HG03439 (cell line): Measurements from ENCODE around the gene KLHDC10.
"Not testable (repeated sequence)": the region's sequence is repeated elsewhere in the genome, so short reads cannot be mapped to it uniquely, and the experiment has no call there.

Experiments
- ATAC-seq: cut with Tn5 transposase; IDR thresholded peaks from one replicate; pipeline ENCODE4 v1.9.1; 2021; ENCODE audit warnings: mild to moderate bottlenecking, moderate library complexity; ENCODE audit not compliant: unreplicated experiment

The KLHDC10 gene

DNA sequence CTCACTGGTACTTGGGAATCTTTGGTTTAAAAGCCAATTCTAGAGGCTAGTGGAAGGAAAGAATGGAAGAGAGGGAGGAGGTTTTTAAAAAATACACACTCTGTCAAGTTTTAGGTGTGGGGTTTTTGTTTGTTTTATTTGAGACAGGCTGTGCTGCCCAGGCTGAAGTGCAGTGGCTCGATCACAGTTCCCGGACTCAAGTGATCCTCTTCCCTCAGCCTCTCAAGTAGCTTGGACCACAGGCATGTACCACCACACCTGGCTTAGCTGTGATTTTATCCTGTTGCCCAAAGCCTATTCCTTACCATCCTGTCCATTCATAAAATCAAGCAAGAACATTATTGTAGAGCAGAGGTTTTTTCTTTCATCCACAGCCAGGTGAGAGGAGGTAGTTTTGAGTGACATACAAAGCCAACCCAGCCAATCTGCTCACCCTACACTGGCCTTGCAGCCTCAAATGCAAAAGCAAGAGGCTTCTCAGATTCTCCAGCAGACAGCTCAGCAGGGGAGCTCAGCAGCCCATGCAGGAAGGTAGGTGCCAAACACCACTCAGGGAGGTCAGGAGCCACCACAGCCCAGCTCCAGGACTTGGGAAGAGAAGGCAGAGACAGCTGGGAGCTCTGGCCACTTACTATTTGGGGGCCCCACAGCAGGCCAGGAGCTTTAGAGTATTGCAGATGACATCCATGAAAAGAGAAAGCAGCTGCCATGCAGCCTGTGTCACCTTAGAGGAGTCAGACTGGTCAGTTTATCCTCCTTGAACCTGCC, 69.0 kb downstream of the KLHDC10 start:
- ATAC-seq, result no peak

DNA sequence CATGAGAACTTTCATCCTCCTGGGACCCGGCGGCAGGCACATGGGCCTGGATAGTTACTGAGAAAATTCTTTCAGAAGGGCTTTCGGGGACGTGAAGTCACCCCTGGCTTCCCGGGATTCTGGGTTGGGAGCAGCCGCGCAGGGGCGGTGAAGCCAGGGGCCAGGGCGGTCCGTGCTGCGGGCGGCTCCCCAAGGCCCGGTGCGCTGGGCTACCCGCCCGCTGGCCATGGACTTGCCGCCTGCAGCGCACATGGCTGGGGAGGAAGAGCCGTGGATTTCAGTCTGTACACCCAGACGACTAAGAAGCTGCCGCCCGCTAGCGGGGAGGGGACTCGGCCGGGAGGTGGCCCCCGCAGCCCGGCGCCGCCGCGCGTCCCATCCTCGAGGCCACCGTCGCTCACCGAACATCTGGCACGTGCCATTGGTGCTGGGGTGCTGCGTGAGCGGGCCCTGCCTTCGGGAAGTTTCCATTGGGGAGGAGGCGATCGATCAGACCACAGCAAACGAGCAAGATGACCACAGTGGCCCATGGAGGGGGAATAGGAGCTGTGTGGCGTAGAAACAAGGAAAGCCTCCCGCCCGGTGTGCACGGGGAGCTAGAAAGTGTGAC, 70.3 kb downstream of the KLHDC10 start:
- no peak for ATAC-seq

DNA sequence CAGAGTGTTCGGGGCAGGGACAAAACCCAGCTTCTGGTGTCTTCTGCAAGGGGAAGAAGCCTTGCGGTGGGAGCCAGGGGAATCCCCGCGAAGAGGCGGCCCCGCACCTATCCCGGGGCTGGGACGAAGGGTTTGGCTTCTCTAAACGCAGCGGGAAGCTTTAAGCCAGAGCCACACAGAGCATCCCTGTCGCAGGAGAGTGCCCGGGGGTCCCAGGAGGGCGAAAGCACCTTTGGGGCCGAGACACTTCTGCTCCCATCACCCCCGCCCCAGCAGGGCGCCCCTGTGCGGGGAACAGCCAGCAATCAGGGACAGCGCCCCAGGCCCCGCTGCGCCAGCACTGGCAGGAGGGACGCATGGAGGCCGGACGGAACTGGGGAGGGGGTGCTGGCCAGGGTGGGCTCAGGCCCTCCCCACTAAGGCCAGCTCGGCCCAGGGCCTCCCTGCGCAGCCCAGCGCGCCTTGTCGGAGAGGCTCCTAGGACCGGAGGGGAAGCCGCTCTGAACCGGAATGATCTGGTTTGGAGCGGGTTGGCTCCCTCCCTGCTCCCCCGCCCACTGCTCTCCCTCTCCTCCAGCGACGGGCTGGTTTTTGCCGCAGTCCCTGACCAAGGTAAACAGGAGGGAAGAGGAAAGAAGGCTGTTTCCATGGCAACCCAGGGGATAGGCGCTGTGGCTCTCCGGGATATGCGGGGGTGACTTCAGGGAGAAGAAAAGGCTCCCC, 71.0 kb downstream of the KLHDC10 start:
- ATAC-seq, result no peak

DNA sequence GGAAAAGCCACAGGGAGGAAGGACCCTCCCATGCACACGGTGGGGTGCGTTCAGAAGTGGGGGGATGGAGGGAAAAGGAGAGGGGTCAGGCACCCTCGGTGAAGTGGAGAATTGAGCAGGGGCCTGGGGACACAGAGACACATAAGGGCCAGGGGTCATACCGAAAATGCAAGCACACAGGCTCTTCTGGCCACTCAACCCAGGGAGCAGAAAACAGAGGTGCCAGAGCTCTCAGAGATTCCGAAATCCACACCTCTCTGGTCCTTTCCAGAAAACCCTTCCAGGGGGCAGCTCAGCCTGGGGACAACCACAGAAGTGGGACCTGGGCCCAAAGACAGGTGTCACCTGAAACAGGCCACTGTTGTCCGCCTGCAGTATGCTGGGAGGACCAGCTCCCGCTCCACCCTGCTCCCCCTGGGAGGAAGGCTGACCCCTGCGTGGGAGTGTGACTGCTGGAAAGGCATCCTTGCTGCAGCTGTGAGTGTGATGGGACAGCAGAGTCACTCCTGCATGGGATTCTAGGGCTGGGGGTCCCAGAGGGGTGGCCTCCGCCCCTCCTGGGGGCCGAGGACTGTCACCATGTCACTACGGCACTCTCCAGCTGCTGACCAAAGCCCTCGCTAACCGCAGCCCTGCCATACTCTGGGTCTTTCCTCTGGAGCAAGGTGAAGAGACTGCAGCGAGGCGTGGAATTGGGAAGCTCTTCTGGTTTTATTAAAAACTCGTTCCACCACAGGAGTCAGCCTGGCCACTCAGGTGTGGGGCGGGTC, 71.7 kb downstream of the KLHDC10 start:
- ATAC-seq, result no peak

DNA sequence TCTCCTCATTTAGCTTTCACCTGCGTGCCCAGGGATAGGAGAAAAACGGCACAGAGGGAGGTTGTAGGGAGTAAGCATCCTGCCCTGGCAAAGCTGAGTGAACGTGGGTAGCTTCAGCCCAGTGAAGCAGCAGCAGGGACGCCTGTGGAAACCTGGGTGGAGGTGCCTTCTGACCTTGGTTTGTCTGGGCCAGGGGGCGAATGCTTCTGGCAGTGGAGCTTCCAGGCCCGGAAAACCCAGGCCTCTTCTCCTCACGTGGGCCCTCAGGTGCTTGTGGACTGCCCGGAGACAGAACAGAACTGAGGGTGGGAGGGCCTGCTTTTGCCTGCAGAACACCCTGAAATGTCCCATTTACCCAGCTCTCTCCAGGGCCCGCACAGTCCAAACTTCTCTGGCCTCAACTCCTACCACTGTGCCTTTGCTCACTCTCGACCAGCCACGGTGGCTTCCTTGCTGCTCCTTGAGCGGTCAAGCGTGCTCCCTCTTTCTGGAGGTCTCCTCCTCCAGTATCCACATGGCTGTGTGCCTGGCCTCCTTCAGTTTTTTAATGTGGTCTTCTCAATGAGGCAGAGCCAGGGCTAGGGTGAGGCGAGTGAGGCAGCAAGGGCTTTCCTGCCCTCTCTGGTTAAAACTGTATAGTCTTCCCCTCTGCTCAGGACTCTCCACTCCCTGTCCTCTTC, 72.5 kb downstream of the KLHDC10 start:
- no peak for ATAC-seq

DNA sequence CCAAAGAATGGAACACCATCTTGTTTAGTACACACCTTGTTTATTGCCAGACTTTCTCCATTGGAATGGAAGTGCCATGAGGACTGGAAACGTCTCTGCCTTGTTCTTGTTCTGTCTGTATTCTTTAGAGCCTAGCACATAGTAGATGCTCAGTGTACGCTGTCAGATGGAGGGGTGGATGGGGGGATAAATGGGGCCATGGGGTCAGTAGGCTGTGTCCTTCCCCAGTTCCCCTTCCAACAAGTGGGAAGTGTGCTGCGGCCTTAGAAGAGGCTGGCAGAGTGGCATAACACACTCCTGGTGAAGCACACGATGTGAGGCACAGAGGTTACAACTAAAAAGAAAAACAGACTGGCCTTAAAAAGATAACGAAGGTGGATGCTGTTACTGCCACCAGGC, 73.0 kb downstream of the KLHDC10 start:
- ATAC-seq, result no peak

DNA sequence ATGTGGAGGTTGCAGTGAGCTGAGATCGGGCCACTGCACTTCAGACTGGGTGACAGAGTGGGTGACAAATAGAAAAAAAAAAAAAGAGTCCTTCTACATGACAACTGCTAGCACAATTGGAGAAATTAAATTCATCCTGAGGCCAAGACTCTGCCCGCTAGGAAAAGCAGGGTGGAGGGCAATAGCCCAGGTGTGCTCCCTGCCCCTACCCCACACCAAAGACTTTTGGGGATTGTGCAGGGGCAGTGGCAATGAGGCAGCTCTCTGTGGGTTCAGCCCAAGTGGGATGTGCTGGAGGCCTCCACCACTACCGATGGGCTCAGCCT, 73.6 kb downstream of the KLHDC10 start:
- no peak for ATAC-seq

DNA sequence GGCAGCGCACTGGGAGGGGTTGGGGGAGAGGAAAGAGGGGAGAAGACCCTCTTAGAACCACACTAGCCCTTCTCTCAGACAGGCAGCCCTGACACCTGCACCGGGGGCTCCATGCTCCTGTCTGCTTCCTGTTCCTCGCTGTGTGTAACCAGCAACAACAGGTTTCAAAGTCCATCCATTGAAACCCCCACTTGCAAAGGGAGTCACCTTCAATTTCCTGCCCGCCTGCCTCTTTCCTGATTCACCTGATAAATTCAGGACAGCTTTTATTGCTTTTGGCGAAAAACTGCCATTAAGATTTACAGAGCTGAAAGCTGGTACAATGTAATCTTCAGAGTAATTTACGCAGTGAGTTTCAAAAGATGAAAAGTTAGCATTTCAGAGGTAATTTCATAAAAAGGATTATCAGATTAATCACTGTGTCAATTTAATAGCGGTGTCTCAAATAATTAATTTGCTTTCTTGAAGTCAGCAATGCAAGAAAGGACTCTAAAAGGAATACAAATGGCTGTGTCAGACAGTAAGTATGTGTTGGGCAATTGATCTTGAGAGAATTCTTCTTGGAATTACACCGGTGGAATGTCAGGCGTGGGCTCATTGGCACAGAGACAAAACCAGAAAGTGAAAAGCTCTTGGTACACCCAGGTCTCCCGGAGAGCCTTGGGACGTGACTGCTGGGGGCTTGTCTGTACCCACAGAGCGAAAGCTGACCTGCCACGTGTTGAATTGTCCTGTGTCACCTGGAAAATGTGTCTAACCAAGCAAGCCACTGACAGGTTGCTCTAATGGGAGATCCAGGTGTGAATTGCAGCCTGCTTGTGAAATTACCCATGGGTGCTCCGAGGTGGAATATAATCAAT, 74.2 kb downstream of the KLHDC10 start:
- no peak for ATAC-seq

DNA sequence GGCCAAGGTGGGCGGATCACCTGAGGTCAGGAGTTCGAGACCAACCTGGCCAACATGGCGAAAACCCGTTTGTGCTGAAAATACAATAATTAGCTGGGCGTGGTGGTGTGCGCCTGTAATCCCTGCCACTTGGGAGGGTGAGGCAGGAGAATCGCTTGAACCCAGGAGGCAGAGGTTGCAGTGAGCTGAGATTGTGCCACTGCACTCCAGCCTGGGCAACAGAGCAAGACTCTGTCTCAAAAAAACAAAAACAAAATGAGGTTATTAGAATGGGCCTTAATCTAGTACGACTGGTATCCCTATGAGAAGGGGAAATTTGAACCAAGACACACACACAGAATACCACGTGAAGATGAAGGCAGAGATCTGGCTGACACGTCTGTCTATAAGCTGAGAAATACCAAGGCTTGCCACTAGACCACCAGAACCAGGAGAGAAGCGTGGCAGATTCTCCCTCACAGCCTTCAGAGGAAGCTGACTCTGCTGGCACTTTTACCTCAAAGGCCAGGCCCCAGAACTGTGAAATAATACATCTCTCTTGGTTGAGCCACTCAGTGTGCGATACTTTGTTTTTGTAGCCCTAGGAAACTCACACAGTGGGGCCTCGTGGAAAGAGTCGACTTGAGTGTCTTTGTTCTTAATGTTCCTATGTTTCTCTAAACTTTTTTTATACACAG, 75.2 kb downstream of the KLHDC10 start:
- no peak for ATAC-seq

DNA sequence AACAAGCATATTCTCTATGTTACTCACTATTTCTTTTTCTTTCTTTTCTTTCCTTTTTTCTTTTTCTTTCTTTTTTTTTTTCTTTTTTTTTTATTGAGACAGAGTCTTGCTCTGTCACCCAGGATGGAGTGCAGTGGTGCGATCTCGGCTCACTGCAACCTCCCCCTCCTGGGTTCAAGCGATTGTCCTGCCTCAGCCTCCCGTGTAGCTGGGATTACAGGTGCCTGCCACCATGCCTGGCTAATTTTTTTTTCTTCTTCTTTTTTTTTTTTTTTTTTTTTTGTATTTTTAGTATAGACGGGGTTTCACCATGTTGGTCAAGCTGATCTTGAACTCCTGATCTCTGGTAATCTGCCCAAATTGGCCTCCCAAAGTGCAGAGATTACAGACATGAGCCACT, 75.8 kb downstream of the KLHDC10 start:
- ATAC-seq, result not testable (repeated sequence)

DNA sequence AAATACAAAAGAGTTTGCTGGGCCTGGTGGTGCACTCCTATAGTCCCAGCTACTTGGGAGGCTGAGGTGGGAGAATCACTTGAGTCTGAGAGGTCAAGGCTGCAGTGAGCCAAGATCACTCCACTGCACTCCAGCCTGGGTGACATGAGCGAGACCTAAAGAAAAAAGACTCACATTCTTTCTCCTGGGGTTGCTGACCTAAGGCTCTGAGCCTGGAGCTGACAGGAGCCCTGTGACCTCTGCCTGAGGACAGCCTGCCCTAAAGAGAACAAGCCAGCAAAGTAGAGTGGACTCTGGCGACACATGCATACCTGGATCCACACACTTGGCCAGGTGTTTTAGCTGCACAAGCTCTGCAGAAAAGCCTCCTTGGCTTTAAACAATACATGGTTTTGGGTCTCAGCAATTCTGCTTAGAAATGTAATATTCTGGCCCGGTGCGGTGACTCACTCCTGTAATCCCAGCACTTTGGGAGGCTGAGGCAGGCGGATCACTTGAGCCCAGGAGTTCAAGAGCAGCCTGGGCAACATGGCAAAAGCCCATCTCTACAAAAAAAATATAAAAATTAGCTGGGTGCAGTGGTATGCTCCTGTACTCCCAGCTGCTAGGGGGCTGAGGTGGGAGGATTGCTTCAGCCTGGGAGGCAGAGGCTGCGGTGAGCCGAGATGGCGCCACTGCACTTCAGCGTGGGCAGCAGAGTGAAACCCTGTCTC, 76.5 kb downstream of the KLHDC10 start:
- no peak for ATAC-seq

DNA sequence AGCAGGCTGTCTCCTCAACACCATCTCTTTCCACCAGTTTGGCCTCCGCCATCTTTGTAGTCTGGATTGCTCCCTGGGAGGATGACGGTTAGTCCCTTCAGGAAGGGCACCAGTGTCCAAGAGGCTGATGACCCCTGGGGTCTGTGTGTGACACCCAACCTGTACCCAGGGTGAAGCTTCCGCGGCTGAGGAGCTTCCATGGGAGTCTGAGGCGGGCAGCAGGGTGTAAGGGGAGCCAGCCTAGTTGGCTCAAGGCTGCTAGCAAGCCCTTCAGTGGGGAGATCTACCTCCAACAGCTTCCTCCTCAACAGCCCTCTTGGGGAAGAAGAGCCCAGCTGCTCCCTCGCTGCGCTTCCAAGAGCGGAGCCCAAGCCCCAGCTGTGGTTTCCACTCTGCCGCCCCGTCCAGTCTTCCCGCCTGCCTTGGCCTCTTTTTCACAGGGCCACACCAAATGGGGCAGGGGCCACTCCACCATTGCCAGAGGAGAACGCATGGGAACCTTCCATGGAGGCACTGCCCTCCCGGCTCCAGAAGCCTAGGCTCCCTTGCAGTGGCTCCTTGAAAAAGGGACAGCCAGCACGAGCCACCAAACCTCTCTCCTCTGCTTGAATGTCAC, 77.5 kb downstream of the KLHDC10 start:
- no peak for ATAC-seq

DNA sequence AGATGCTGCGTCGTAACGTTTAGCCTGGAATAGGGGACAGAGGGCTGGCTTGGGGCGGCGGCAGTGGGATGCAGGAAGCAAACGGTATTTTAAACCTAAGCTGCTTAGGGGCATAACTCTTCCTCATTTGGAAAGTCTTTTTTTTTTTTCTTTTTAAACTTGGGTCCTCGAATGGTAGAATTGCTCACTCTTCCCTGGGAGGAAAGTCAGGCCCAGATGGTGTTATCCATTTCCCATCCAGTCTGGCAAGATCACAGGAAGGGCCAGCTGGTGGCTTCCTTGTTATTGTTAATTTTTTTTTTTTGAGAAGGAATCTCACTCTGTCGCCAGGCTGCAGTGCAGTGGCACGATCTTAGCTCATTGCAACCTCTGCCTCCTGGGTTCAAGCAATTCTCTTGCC, 78.2 kb downstream of the KLHDC10 start:
- no peak for ATAC-seq

DNA sequence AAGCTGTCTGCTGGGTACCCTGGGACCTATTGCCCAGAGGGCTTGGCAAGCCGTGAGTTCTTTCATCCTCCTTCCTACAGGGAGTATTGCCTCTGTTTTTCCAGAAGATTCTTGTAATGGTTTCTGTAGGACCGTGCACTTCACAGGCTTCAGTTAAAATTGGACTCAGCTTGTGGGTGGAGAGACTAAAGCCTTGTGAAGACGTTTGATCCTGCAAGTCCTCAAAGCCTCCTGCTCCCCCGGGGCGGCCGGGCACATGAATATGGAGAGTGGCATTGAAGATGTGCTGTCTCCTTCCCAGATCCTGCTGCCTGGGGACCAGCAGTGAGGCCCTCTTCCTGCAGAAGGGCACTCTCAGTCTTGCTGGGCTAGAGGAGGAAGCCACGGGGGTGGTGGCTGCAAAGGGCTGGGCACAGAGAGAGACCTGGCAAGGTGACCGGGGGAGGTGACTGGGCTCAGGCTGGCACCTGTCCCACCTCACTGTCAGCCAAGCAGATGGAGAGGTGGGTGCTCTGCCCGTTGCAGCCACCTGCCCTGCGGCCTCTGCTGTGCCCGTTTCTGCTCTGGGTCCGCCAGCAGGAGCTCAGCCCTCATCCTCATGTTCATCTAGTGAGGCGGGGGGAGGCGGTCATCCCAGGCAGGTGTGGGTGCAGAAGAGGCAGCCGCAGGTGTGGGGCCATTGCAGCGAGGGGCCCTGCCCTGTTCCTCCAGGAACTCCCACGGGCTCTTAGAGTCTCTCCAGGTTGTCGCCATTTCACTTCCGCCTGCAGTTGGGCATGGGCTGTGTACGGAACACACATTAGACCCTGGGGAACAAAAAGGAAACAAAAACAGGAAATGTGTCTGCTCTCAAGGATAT, 79.2 kb downstream of the KLHDC10 start:
- ATAC-seq, result no peak

DNA sequence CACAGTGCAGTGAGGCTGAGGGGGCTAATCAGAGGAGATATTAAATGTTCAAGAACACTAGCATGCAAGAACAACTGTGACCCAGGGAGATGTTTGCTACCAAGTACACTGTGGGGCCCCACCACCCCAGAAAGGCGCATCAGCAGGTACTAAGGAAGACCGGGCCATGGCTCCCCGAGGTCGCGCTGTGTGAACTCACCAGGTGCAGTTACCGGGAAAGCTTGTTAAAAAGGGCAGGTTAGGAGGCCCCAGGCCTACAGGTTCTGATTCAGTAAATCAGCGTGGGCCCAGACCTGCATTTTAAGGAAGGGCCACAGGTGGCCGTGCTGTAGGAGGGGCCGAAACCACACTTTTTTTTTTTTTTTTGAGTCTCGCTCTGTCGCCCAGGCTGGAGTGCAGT, 80.3 kb downstream of the KLHDC10 start:
- no peak for ATAC-seq

DNA sequence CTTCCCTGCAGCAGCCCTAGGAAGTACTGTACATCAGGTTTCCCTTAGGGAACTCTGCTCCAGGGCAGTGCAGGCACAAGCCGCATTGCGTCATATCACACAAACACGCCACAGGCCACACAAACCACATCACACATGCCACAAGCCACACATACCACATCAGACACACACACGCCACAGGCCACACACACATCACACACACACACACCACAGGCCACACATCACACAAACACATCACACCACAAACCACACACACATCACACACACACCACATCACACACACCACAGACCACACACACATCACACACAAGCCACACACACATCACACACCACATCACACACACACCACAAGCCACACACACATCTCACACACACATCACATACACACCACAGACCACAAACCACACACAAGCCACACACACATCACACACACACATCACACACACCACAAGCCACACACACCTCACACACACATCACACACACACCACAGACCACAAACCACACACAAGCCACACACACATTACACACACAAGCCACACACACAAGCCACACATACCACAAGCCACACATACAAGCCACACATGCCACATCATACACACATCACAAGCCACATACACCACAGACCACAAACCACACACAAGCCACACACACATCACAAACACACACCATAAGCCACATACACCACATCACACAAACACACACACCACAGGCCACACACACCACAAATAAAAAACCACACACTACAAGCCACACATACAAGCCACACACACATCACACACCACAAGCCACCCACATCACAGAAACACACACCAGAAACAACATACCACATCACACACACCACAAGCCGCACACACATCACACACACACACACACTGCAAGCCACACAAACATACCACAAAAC, 81.5 kb downstream of the KLHDC10 start:
- ATAC-seq, result no peak
